NCI-H1092 (cell line): ENCODE data around the gene HEXB.
A peak's percentile ranks its signal among the peaks of the same experiment; 100 is the strongest.

Source experiments
- DNase-seq: peaks from one replicate; lab custom pipeline; 2025; lab: John Stamatoyannopoulos, UW

Gene HEXB

DNA sequence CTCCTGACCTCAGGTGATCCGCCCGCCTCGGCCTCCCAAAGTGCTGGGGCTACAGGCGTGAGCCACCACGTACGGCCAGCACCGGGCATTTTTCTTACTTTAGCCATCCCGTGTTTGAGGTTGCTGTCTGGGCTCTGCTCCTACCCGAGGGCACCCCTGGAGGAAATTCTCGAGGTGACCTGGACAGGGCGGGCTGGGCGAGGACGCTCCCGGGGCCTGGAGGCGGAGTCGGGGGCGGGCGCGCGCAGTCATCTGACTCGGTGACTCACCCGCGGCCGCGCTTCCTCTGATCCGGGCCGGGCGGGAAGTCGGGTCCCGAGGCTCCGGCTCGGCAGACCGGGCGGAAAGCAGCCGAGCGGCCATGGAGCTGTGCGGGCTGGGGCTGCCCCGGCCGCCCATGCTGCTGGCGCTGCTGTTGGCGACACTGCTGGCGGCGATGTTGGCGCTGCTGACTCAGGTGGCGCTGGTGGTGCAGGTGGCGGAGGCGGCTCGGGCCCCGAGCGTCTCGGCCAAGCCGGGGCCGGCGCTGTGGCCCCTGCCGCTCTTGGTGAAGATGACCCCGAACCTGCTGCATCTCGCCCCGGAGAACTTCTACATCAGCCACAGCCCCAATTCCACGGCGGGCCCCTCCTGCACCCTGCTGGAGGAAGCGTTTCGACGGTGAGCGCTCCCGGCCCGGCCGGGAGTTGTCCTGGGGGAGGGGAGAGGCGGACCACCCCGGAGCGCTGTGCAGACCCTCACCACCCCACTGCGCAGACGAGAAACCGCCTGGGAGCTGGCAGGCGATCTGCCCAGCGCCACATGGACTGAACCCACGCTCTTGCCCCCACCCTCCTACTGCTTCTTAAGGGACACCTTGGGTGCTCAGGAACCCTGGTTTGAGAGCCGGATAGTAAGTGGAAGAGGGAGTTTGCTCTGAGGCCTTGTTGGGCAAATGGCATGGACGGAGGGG lies at the start of gene HEXB:
HEXB (plus strand) TSS at position 334 of the 952 bp plus-strand sequence; CDS start at position 362, 28 bp downstream.
- peak; percentile 51 for DNase-seq

DNA sequence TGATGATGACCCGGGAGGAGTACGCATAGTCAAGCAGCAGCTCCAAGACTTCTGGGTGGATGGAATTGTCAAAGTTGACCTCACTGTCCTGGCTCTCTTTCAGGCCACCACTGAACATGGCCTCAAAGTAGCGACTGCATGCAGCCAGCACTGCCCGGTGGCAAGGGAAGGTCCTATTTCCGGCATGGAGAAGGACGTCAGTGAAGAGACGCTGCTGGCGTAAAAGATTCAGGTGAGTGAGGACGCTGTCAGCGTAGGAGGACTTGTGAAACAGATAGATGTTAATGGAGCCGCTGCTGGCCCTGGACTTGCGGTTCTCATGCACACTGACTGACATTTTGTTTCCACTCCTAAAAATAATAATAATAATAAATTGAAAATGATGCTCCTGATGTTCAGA lies 48.9 kb upstream of the HEXB start:
- no peak for DNase-seq

DNA sequence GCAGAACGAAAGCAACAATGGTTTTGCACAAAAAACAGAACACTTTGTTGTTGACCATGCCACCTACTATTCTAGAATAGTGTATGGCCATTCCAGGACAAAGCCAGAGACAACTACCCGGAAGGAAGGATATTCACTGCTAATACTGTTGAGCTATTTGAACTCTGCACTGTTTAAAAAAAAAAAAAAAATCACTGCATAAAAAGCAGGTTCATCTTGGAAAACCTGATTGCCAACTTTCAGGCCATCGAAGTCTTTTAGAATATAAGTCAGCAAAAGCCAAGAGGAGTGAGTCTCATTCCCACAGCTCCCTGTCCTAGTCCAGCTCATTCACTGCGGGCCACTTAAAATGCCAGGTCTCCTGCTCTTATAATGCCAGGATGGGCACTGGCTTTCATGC lies 48.5 kb upstream of the HEXB start:
- no peak for DNase-seq

DNA sequence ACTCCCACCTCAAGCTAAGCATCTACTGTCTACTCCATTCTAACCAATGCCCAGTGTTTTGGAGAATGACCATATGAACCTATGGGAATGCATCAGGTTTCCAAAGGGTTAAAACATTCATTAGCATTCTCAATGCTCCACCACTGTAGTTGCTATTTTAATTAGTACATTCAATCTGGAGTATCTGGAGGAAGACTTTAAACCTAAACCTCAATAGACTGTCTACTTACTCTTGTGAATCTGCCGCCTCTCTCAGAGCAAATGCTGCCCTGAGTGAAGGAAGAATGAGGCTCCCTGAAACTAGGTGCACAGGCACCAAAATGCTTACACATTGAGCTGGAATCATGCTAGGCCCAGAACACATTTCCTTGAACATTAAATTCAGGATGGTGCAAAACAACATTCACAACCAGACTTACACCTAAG lies 46.5 kb upstream of the HEXB start:
- DNase-seq, result no peak

DNA sequence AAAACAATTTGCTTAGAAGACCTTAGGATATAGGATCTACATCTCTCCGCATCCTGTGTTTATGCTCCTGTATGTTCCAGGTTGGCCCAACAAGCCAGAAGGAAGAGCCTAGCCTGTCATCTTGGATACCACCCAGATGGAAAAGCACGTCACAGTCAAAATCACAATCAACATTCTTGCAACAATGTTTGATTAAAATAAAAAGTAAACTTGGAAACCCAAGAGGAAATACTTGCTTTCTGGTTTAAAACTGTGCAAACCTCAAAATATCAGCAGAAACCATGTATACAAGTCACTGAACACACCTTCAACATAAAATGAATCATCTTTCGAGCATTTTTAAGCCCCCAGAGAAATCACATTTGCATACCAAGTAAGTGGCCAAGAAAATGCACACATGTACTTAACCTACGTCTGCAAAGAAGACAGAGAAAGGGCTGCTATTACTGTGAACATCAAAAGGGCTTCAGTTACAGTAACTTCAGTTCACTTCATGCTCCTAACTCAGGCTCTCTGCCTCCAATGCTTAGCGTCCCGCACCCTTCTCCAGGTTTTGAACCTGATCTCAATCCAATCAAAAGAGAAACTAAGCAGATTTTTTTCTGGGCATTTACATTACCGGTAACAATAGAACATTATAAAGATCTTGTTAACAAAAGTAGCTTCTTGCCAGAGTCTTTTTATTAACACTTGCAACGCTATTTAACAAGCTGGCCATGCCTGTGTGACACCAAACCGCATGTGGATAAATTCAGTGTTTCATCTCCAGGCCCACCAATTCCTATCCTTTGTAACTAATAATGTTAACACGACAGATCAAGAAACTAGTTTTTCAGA lies 45.8 kb upstream of the HEXB start:
- no peak for DNase-seq

DNA sequence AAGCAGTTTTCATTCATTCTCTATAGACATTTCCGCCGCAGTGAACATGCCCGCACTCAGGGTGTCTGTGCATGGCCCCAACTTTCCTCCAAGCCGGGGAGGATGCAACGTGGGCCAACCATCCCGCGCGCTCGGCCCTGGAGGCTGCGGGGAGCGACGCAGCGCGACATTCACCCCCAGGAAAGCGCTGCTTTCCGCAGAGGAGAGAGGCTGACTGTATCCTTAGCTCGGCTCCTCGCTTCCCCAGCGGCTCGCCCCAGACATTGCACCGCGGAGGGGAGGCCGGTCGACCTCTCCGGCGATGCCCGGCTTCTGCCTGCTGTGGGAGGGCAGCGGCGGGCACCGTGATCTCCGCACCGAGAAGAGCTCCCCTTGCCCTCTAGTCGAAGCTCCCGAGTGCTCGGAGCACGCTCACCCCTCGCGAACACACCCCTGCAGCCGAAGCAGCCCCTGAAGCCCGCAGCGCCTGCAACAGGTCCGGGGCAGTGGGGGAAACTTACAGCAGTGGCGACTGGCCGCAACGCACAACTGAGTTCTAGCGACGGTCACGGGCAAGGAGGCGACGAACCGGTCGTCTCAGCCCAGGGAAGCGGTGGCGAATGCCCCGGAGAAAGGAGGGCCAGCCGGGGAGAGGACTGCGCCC lies 45.1 kb upstream of the HEXB start:
- no peak for DNase-seq

DNA sequence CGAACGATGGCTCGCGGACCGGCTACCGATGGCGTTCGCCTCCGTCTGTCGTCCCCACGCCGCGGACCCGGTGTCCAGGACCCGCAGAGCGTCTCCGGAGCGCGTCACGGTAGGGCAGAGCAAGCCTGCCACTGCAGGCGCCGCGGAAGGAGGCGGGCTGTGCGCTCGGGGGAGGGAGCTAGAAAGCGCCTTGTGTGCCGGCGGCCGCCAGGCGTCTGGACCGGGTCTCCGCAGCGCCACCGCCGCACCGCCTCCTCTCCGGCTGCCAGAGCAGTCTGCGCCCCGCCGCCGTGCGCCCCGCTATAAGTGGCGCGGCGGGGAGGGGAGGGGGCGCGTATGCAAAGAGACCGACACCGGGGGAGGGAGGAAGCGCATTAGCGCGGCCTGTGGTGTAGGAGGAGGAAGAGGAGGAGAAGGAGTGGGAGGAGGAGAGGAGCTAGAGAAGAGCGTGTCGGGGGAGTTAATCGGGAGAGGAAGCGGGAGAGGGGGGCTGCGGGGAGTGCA lies 44.5 kb upstream of the HEXB start, which contains the start of gene ENC1:
ENC1 (minus strand) TSS at position 279 of the 504 bp plus-strand sequence. CDS start 4,243 bp downstream, outside the sequence.
- DNase-seq, result peak; percentile 82

DNA sequence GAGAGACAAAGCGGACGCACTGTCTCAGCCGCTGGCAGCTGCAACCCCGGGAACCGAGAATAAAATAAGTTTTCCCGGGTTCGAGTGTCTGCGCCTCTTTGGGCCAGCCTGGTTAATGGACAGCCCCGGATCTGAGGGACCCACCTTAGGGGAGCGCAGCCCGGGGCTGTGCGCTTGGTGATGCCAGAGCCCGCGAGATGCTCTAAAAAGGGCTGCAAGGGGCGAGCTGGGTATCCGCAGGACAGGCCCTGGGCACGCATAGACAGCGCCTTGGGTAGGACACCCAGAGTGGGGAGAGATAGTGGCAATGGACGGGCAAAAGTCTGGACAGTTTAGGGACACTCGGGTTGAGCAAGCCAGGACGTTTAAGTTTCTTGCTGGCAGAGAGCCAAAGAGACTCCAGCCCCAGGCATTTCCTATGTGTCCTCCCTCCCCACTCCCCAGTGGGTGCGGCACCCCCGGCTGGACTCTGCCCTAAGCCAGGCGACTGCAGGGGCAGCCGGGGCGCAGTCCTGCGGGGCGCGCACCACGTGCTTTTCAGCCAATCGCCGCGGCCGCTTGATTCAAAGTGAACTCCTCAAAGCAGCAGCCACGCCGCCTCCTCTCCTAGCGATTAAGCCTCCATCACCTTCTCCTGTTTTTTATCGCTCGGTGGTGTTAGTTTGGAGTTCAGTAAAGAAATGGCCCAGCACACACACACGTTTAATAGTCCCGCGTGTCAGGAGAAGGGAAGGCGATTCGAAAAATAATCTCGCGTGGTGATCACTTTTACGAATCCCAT lies 43.9 kb upstream of the HEXB start:
- DNase-seq, result peak; percentile 65

DNA sequence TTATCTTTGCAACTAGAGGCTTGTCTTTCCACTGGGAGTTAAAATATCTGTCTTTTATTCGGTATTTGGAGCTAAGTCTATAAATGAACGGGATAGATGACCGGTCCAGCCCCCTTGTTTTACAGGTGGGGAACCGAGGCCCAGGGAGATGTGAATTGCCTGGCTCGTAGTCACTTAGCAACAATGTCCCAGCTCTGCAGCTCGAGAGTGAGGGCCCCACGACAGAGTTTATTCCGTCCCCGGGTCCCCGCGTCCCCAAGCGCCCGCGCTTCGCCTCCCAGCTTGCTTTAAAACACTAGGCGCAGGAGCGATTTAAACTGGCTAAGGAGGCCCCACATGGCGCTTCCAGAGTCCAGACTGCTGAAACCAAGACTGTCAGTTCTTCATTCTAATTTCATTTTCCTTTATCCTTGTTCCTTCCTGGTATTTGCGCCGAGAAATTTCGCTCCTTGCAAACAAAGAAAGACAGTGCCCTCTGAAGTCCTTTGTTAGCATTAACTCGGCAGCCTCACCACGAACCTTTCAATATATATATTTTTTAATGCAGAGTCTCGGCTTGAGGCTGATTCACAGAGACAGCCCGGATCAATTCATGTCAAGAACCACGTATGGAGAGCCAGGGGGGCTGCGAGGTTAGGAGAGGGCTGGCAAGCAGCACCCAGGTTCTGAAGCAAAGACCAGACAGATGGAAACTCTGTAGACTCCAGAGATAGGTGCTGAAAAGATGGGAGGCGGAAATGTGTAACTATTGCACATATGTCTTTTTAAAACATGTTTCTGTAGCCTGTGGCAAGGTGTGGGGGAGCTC lies 43.1 kb upstream of the HEXB start:
- no peak for DNase-seq

DNA sequence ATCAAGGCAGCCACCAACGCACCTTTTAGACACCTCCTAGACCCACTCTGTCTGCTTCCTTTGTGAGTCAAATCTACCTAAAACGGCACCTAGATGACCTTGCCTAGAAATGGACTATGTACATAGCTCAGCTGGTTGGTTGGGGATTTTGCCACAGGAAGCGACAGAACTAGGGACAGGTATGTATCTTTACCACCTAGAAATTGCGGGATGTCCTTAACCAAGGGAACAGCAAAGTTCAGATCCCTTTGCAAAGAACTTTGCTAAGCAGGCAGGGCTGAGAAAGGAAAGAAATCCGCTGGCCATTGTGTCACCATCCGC lies 42.5 kb upstream of the HEXB start:
- DNase-seq, result no peak

DNA sequence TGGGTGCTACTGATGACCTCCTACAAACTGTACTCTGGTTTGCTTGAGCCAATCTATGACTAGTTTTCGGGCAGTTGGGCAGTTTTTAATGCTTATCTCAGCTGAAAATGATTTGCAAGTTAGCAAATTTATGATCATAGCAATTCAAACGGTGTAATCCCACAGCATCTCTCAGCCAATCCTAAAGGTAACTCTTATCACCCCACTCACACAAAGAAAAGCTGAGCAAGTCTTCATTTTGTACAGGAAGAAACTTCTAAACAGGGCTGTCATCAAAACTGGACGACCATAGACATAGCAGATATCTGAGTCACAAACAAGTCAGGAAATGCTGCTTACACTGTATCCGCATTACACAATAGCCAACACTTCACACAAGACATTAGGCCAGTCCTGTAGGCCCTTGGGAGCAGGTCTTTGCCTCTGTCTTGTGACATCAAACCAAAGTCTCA lies 41.9 kb upstream of the HEXB start:
- DNase-seq, result no peak

DNA sequence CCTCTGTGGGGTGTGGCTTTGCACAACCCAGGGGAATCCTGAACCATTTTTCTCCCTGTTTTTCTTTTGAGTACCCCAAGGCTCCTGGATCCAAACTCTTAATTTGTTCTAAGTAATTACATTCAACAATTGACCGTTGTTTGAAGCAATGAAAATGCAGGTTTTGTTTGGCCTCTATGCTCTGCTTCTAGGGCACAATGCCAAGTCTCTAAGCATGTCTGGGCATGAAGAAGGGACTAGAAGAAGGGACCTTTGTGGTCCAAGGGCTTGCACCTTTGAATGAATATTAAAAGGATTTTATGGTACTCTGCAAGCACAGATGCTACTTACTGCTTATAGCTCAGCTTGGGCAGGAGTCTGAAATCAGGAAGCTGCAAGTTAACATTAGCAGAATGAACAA lies 37.9 kb upstream of the HEXB start:
- no peak for DNase-seq

DNA sequence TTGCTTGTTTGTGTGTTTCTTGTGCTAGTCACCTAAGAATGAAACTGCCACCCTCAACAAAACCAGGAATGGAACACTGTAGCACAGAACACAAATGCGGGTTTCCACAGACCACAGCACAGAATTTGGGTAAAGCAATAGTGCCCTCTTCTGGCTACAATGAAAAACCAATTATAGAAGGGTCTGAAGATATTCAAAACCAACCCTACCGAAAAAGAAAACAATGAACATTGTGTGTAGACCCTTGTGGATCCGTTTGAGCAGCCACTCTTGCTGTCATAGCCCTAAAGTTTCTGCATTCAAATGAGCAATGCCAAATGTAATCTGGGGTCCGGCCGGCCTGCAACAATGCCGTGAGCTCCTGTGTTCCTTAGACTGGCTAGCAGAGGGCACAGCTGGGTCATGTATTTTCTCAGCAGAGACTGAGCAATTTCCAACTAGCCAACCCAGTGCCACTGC lies 36.2 kb upstream of the HEXB start:
- DNase-seq, result peak; percentile 27

DNA sequence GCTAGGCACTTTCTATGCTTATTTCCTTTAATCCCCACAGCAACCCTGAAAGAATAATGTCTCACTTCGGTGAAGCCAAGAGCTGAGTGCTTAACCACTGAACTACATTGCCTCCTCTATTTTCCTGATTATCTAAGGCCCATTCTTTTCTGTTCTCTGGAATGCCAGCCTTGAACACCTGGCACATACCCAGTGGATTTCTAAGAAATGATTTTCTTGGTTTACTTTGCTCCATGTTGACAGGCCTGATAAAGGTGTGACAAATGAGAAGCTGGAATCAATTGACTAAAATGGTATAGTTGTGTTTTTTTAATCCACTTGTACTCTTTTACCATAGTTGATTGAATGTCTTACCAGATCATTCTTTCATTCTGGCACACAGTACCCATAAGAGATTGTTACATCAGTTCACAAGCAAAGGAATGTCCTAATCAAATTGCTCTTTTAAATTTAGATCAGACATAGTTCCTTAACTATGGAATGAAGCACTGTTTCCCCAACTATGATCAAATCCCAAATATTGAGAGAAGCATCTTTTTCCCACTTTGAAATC lies 35.5 kb upstream of the HEXB start:
- no peak for DNase-seq

DNA sequence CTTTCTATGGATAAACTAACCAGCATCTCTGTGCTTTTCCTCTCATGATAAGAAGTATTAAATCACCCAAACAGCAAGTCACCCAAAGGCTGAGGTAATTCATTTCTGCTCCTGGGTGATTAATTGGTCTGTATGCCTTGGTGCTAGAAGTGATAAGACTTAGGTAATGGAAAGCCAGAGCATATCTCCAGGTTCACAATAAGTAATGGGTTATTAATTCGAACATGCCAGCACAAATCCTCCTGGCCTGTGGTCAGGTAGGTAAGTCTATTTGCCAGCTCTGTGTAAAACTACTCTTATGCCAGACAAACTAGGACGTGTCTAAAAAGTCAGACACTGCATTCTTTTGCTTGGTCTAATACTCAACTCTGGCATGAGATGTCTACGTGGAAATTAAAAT lies 33.3 kb upstream of the HEXB start:
- DNase-seq, result no peak

DNA sequence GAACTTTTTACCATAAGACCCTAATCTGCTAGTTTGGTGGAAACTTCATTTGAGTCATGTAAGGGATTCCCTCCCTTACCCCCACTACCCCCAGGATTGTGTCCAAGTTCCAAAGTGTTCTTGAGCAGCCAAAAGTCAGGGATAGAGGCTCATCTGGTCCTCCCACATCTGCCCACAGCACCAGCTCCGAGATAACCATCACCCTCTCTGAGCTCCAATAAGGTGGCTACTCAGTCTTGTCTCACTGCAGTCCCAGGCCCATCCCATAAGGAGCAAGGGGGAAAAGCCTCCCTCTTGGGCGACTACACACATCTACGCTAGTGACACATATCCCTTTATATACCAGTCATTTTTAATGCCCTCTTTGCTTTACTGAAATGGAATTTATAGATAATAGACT lies 32.5 kb upstream of the HEXB start:
- no peak for DNase-seq

DNA sequence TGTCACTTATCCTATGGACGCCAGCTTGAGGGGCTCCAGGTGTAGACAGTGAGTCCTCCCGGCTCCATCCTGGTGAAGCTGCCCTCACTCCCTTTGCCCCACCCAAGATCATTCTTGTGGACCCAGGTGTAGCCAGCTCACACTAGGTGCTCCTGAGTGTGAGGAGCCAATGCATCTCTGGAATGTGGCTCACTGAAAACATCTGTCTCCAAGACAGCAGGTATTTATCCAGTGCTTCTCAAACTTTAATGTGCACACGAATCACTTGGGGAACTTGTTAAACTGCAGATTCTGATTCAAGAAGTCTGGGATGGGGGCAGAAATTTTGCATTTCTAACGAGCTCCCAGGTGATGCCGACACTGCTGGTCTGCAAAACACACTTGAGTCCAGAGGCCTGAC lies 31.0 kb upstream of the HEXB start:
- no peak for DNase-seq

DNA sequence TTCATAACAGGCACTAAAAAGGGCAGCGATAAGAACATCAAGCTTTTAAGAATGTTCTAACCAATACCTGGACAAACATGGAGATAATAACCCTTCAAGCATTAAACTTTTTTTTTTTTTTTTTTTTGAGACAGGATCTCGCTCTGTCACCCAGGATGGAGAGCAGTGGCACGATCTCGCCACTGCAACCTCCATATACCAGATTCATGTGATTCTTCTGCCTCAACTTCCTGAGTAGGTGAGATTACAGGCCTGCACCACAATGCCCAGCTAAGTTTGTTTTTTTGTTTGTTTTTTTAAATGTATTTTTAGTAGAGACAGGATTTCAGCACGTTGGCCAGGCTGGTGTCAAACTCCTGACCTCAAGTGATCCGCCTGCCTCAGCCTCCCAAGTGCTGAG lies 29.8 kb upstream of the HEXB start:
- DNase-seq, result no peak

DNA sequence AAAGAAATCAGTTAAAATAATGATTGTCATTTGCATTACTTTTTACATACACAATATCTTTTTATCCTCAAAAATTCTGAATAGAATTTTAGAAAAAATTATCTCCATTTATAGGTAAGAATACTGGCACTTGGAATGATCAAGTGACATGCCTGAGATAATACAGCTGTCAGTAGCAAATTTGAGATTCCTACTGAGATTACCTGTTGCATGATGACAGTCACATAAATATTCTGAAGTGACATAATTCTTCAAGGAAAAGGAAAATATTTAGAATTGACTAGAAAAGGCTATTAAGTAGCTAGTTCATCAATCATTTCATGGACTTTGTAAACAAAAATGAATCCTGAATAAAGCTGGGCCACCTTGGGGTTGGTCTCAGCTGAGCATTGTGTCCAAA lies 29.3 kb upstream of the HEXB start:
- DNase-seq, result no peak

DNA sequence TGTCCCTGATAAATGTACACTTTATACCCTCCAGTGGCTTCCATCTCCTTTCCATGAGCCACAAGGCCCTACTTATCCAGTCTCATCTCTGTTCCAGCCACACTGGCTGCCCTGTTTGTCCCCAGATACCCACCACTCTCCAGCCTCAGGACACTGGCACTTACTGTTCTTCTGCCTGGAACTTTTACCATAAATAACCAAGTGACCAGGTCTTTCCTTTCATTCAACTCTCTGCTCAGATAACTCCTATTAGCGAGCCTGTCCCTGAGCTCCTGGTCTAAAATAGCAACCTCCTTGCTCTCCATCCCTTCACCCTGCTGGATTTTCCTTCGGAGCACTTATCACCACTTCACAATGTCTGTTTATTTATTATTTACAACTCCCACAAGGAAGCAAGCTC lies 27.9 kb upstream of the HEXB start:
- no peak for DNase-seq
